Measurements from ENCODE around the gene LDAH.

- TF ChIP-seq EZH2 (IDR thresholded peaks at IDR 0.05; ENCODE audit: borderline replicate concordance, low read depth, low read length, poor library complexity, severe bottlenecking): no peak
- TF ChIP-seq CTCF (conservative IDR thresholded peaks at IDR 0.05; ENCODE audit: low read depth, low read length): no peak
Observed at GRCh38 chr2:20689428-20690264, 133.3 kb downstream of the LDAH start.
